Subcutaneous adipose tissue (tissue), 4 donors: ENCODE results near the gene PAFAH1B2. TPM values are rescaled to one million over a fixed set of nuclear protein-coding genes. Genes with fewer than 3 reads are reported as not detected.

Experiments used
- total RNA-seq, 4 donors: library from RNA; depleted of rRNA; stranded (reverse); fragments of >200 nt; gene quantifications; one replicate each; pipeline ENCODE4 v1.1.0, GENCODE V29; 2016
- TF ChIP-seq, protein P1 (sequence below): fragments of 450-650 bp; IDR thresholded peaks from one replicate; pipeline ENCODE4 v1.5.1; 2016; ENCODE audit warnings: low read depth, mild to moderate bottlenecking, control low read depth, antibody characterized with exemption, moderate library complexity

PAFAH1B2 gene
- total RNA-seq, 4 donors from 2014 or later, result 69.7 to 119 (median 82.3) TPM

DNA sequence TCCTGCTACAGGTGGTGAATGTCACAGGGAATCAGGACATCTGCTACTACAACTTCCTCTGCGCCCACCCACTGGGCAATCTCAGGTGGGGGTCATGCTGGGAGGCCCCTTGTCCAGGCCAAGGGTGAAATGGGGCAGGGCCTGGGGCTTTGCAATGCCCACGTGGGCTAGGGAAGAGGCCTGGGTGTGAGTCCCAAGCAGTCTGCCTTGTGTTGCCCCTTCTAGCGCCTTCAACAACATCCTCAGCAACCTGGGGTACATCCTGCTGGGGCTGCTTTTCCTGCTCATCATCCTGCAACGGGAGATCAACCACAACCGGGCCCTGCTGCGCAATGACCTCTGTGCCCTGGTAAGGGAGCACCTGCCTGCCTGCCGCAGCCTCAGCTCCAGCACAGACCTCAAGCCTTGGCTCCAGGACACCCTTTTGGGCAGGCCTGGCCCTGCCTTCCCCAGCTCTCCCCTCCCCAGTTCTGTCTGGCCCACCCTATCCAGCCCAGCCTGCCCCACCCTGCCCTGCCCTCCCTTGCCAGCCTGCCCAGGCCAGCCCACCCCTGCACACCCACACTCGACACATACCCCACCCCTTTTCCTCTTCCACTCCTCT lies 46.0 kb downstream of the PAFAH1B2 start:
- TF ChIP-seq, protein P1, sequence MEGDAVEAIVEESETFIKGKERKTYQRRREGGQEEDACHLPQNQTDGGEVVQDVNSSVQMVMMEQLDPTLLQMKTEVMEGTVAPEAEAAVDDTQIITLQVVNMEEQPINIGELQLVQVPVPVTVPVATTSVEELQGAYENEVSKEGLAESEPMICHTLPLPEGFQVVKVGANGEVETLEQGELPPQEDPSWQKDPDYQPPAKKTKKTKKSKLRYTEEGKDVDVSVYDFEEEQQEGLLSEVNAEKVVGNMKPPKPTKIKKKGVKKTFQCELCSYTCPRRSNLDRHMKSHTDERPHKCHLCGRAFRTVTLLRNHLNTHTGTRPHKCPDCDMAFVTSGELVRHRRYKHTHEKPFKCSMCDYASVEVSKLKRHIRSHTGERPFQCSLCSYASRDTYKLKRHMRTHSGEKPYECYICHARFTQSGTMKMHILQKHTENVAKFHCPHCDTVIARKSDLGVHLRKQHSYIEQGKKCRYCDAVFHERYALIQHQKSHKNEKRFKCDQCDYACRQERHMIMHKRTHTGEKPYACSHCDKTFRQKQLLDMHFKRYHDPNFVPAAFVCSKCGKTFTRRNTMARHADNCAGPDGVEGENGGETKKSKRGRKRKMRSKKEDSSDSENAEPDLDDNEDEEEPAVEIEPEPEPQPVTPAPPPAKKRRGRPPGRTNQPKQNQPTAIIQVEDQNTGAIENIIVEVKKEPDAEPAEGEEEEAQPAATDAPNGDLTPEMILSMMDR, result no peak

DNA sequence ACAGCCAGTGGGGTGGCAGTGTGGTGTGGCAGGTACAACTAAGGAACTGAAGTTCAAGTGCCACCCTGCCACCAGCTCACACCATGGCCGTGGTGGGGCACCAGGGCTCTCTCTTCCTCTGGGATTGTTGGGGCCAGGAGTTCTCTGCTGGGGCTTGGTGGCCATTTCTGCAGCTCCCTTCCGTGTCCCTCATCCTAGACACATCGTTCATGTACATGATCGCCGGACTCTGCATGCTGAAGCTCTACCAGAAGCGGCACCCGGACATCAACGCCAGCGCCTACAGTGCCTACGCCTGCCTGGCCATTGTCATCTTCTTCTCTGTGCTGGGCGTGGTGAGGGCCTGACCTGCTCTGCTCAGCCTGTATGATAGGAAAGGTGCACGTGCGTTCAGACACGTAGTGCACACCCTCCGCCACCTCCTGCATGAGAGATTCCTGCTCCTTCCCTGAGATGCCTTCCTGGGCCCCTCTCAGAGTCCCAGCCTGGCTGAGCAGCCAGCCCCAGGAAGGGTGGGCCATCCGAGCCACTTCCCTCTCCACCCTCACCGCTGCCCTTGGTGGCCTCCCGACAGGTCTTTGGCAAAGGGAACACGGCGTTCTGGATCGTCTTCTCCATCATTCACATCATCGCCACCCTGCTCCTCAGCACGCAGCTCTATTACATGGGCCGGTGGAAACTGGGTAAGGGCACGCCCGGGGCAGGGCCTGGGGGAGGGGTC lies 47.8 kb downstream of the PAFAH1B2 start:
- TF ChIP-seq, protein P1, result no peak

DNA sequence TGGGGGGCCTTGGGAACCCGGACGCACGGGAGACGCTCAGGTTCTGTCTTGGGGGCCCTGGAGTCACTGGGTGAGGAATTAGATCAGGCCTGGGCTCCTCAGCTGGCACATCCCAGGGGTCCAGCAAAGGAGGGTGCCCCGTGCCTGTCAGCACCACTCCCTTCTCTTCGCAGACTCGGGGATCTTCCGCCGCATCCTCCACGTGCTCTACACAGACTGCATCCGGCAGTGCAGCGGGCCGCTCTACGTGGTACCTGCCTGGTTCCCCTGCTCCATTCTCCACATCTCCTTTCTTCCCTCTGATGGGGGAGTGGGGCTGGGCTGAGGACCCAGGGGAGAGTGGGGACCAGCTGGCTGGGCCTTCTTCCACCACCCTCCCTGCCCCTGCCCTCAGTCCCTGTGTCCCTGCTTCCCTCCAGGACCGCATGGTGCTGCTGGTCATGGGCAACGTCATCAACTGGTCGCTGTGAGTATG lies 48.4 kb downstream of the PAFAH1B2 start:
- TF ChIP-seq, protein P1, result no peak

DNA sequence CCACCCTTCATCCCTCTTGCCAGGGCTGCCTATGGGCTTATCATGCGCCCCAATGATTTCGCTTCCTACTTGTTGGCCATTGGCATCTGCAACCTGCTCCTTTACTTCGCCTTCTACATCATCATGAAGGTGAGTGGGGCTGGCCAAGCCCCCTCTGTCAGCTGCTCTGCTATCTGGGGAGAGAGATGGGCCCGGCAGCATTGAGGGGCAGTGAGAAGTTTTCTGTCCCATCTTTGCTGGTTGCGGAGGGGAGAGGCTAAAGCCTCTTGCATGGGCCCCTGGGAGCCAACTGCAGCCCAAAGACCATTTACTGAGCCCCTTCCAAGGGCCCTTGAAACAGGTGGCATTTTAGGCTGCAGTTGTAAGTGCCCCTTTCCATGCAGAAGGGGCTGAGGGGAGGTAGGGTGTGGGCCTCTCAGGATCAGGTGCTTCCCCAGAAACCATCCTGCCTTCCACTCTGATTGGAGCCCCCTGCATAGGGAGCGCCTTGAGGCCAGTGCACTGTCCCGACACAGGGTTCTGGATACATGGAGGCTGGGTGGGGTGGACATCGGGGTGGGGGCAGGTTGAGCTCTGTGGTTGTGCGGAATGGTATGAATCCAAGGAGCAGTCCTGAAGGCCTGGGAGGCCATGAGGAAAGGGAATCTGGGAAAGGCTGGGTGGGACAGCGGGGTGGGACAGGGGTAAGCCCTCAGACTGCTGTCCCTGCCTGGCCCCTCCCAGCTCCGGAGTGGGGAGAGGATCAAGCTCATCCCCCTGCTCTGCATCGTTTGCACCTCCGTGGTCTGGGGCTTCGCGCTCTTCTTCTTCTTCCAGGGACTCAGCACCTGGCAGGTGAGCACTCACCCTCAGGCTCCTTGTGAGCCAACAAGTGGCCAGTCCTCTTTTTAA lies 49.3 kb downstream of the PAFAH1B2 start:
- TF ChIP-seq, protein P1, result no peak

DNA sequence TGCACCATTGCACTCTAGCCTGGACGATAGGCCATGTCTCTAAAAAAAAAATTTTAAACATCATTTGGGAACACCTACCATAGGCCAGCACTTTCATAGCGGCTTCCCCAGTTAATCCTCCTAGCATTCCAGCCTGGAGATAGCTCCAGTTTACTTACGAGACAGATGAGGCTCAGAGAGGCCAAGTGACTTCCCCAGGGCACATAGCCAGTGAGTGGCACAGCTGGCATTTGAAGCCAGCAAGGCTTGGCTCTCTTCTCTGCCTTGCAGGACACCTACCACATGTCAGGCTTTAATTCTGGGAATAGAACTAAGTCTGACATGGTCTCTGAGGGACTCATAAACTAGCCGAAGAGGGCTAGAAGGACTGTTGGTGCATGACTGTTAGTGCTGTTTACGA lies 50.2 kb downstream of the PAFAH1B2 start:
- TF ChIP-seq, protein P1, result no peak

DNA sequence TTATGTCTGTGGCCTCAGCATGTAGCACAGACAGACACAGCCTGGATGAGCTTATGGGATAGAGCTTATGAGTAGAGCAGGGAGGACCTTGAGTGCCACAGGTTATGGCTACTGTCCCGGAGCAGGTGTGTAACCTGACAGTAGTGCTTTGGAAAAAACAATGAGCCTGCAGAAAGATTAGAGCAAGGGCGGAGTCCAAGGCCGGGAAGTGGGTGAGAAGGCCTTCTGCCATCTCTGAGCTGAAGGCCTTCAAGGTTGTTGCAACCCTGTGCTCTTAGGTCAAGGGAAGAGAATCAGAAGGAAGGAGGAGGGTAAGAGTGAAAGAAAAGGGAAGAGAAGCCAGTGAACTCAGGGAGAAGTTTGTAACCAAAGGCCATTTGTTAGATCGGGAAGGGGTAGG lies 51.2 kb downstream of the PAFAH1B2 start:
- TF ChIP-seq, protein P1, result no peak

DNA sequence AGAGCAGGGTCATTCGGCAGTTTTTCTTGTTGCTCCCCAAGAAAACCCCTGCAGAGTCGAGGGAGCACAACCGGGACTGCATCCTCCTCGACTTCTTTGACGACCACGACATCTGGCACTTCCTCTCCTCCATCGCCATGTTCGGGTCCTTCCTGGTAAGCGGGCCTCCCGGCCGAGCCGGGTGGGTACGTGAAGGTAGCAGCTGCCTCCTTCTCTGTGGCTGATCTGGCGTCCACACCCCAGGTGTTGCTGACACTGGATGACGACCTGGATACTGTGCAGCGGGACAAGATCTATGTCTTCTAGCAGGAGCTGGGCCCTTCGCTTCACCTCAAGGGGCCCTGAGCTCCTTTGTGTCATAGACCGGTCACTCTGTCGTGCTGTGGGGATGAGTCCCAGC lies 51.7 kb downstream of the PAFAH1B2 start:
- TF ChIP-seq, protein P1, result no peak
